SK-N-SH treated with all-trans-retinoic acid at 6 μM for 48 hours (cell line): ENCODE measurements around the gene WDR18.

Experiments used
- ATAC-seq: fragments of 200-7000 bp; cut with Tn5 transposase; 3 replicates; pipeline ENCODE4 v1.9.1; 2020; ENCODE audit warnings: mild to moderate bottlenecking, moderate library complexity
- BACH2 ChIP-seq: fragments of 250-450 bp; sonication (Bioruptor Pico); IDR thresholded peaks from 2 replicates; pipeline ENCODE4 v1.9.0; 2021; ENCODE audit warnings: mild to moderate bottlenecking, borderline replicate concordance
- CSDC2 ChIP-seq: fragments of 250-450 bp; sonication (Bioruptor Pico); IDR thresholded peaks from 2 replicates; pipeline ENCODE4 v1.5.0; 2020; ENCODE audit warnings: mild to moderate bottlenecking, moderate library complexity
- ESRRG ChIP-seq: fragments of 250-450 bp; sonication (Bioruptor Pico); IDR thresholded peaks from 2 replicates; pipeline ENCODE4 v1.6.1; 2021; ENCODE audit warnings: mild to moderate bottlenecking
- GLIS3 ChIP-seq: fragments of 250-450 bp; sonication (Bioruptor Pico); IDR thresholded peaks from 2 replicates; pipeline ENCODE4 v1.5.0; 2020; ENCODE audit warnings: mild to moderate bottlenecking, moderate library complexity
- ISL1 ChIP-seq: fragments of 250-450 bp; sonication (Bioruptor Pico); IDR thresholded peaks from 2 replicates; pipeline ENCODE4 v2.1.2; 2022; ENCODE audit warnings: mild to moderate bottlenecking, moderate library complexity
- OSR1 ChIP-seq: fragments of 250-450 bp; sonication (Bioruptor Pico); IDR thresholded peaks from 2 replicates; pipeline ENCODE4 v1.8.0; 2022; ENCODE audit warnings: moderate library complexity, mild to moderate bottlenecking, inconsistent platforms
- PPARA ChIP-seq: fragments of 250-450 bp; sonication (Bioruptor Pico); IDR thresholded peaks from 2 replicates; pipeline ENCODE4 v1.5.0; 2020; ENCODE audit warnings: mild to moderate bottlenecking, borderline replicate concordance
- RARB ChIP-seq: fragments of 250-450 bp; sonication (Bioruptor Pico); IDR thresholded peaks from 2 replicates; pipeline ENCODE4 v1.8.0; 2021; ENCODE audit warnings: mild to moderate bottlenecking, moderate library complexity
- SNAI2 ChIP-seq: fragments of 250-450 bp; sonication (Bioruptor Pico); IDR thresholded peaks from 2 replicates; pipeline ENCODE4 v1.5.0; 2020; ENCODE audit warnings: mild to moderate bottlenecking, moderate library complexity
- TOX ChIP-seq: fragments of 250-450 bp; sonication (Bioruptor Pico); IDR thresholded peaks from 2 replicates; pipeline ENCODE4 v1.8.0; 2021; ENCODE audit warnings: mild to moderate bottlenecking, moderate library complexity, borderline replicate concordance
- ZFP3 ChIP-seq: fragments of 250-450 bp; sonication (Bioruptor Pico); IDR thresholded peaks from 2 replicates; pipeline ENCODE4 v1.5.0; 2020; ENCODE audit warnings: mild to moderate bottlenecking, moderate library complexity
- ZFP30 ChIP-seq: fragments of 450-650 bp; formaldehyde crosslinking; IDR thresholded peaks from 2 replicates; pipeline ENCODE4 v1.5.0; 2022; ENCODE audit warnings: mild to moderate bottlenecking, moderate library complexity
- ZNF565 ChIP-seq: fragments of 450-650 bp; formaldehyde crosslinking; conservative IDR thresholded peaks from 2 replicates; pipeline ENCODE4 v1.5.0; 2020; ENCODE audit warnings: low read depth, mild to moderate bottlenecking, moderate library complexity
- ZNF70 ChIP-seq: fragments of 450-650 bp; formaldehyde crosslinking; IDR thresholded peaks from 2 replicates; pipeline ENCODE4 v1.5.0; 2020; ENCODE audit warnings: mild to moderate bottlenecking, moderate library complexity
- ZNF8 ChIP-seq: fragments of 450-650 bp; formaldehyde crosslinking; IDR thresholded peaks from 2 replicates; pipeline ENCODE4 v1.5.0; 2020; ENCODE audit warnings: mild to moderate bottlenecking, moderate library complexity
- TF ChIP-seq, protein P1 (sequence below): fragments of 250-450 bp; sonication (Bioruptor Pico); IDR thresholded peaks from 2 replicates; pipeline ENCODE4 v1.5.1; 2021; ENCODE audit warnings: mild to moderate bottlenecking, moderate library complexity
- TF ChIP-seq, protein P2 (sequence below): fragments of 250-450 bp; sonication (Bioruptor Pico); IDR thresholded peaks from 2 replicates; pipeline ENCODE4 v1.5.1; 2020; ENCODE audit warnings: low read depth, mild to moderate bottlenecking, moderate library complexity
- TF ChIP-seq, protein P3 (sequence below): fragments of 250-450 bp; sonication (Bioruptor Pico); IDR thresholded peaks from 2 replicates; pipeline ENCODE4 v1.8.0; 2021; ENCODE audit warnings: low read depth, mild to moderate bottlenecking, moderate library complexity, borderline replicate concordance
- TF ChIP-seq, protein P4 (sequence below): fragments of 250-450 bp; sonication (Bioruptor Pico); IDR thresholded peaks from 2 replicates; pipeline ENCODE4 v1.5.0; 2020; ENCODE audit warnings: mild to moderate bottlenecking, moderate library complexity

WDR18 gene

DNA sequence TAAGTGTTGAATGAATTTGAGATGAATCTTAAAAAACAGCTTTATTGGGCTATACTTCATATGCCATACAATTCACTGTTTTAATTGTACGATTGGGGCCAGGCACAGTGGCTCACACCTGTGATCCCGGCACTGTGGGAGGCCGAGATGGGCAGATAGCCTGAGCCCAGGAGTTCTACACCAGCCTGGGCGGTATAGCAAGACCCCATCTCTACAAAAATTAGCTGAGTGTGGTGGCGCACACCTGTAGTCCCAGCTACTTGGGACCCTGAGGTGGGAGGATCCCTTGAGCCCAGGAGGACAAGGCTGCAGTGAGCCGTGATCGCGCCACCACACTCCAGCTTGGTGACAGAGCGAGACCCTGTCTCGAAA lies 48.0 kb upstream of the WDR18 start (continued):
- no peak for TF ChIP-seq BACH2 (CRISPR knock-in tag)

DNA sequence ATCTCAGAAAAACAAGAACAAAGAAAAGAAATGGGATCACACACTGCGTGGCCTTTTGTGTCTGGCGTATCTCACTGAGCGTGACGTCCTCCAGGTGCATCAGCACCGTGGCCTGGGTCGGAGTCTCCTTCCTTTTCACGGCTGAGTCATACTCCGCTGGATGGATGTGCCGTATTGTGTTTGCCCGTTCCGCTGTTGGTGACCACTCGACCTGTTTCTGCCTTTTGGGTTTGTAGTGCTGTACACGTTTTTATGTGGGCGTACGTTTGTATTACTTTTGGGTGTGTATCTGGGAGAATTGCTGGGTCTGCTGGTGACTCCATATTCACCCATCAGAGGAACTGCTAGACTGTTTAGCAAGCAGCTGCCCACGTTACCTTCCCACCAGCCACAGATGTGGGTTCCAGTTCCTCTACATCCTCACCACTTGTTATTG lies 46.9 kb upstream of the WDR18 start:
- no peak for TF ChIP-seq ZNF8
- no peak for TF ChIP-seq RARB (CRISPR knock-in tag)
- TF ChIP-seq ZFP3 (CRISPR knock-in tag) = no peak
- TF ChIP-seq SNAI2 (CRISPR knock-in tag) = no peak
- TF ChIP-seq, protein P1, sequence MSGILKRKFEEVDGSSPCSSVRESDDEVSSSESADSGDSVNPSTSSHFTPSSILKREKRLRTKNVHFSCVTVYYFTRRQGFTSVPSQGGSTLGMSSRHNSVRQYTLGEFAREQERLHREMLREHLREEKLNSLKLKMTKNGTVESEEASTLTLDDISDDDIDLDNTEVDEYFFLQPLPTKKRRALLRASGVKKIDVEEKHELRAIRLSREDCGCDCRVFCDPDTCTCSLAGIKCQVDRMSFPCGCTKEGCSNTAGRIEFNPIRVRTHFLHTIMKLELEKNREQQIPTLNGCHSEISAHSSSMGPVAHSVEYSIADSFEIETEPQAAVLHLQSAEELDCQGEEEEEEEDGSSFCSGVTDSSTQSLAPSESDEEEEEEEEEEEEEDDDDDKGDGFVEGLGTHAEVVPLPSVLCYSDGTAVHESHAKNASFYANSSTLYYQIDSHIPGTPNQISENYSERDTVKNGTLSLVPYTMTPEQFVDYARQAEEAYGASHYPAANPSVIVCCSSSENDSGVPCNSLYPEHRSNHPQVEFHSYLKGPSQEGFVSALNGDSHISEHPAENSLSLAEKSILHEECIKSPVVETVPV = no peak
- TF ChIP-seq, protein P2, sequence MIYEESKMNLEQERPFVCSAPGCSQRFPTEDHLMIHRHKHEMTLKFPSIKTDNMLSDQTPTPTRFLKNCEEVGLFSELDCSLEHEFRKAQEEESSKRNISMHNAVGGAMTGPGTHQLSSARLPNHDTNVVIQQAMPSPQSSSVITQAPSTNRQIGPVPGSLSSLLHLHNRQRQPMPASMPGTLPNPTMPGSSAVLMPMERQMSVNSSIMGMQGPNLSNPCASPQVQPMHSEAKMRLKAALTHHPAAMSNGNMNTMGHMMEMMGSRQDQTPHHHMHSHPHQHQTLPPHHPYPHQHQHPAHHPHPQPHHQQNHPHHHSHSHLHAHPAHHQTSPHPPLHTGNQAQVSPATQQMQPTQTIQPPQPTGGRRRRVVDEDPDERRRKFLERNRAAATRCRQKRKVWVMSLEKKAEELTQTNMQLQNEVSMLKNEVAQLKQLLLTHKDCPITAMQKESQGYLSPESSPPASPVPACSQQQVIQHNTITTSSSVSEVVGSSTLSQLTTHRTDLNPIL (CRISPR knock-in tag) = no peak
- TF ChIP-seq TOX = no peak
- TF ChIP-seq, protein P3, sequence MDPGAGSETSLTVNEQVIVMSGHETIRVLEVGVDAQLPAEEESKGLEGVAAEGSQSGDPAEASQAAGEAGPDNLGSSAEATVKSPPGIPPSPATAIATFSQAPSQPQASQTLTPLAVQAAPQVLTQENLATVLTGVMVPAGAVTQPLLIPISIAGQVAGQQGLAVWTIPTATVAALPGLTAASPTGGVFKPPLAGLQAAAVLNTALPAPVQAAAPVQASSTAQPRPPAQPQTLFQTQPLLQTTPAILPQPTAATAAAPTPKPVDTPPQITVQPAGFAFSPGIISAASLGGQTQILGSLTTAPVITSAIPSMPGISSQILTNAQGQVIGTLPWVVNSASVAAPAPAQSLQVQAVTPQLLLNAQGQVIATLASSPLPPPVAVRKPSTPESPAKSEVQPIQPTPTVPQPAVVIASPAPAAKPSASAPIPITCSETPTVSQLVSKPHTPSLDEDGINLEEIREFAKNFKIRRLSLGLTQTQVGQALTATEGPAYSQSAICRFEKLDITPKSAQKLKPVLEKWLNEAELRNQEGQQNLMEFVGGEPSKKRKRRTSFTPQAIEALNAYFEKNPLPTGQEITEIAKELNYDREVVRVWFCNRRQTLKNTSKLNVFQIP (CRISPR knock-in tag) = no peak
- TF ChIP-seq OSR1 = no peak
- no peak for TF ChIP-seq PPARA (CRISPR knock-in tag)
- TF ChIP-seq, protein P4, sequence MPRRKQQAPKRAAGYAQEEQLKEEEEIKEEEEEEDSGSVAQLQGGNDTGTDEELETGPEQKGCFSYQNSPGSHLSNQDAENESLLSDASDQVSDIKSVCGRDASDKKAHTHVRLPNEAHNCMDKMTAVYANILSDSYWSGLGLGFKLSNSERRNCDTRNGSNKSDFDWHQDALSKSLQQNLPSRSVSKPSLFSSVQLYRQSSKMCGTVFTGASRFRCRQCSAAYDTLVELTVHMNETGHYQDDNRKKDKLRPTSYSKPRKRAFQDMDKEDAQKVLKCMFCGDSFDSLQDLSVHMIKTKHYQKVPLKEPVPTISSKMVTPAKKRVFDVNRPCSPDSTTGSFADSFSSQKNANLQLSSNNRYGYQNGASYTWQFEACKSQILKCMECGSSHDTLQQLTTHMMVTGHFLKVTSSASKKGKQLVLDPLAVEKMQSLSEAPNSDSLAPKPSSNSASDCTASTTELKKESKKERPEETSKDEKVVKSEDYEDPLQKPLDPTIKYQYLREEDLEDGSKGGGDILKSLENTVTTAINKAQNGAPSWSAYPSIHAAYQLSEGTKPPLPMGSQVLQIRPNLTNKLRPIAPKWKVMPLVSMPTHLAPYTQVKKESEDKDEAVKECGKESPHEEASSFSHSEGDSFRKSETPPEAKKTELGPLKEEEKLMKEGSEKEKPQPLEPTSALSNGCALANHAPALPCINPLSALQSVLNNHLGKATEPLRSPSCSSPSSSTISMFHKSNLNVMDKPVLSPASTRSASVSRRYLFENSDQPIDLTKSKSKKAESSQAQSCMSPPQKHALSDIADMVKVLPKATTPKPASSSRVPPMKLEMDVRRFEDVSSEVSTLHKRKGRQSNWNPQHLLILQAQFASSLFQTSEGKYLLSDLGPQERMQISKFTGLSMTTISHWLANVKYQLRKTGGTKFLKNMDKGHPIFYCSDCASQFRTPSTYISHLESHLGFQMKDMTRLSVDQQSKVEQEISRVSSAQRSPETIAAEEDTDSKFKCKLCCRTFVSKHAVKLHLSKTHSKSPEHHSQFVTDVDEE (CRISPR knock-in tag) = no peak
- no peak for TF ChIP-seq ISL1 (CRISPR knock-in tag)
- TF ChIP-seq ZNF565 (CRISPR knock-in tag) = no peak
- no peak for ATAC-seq

DNA sequence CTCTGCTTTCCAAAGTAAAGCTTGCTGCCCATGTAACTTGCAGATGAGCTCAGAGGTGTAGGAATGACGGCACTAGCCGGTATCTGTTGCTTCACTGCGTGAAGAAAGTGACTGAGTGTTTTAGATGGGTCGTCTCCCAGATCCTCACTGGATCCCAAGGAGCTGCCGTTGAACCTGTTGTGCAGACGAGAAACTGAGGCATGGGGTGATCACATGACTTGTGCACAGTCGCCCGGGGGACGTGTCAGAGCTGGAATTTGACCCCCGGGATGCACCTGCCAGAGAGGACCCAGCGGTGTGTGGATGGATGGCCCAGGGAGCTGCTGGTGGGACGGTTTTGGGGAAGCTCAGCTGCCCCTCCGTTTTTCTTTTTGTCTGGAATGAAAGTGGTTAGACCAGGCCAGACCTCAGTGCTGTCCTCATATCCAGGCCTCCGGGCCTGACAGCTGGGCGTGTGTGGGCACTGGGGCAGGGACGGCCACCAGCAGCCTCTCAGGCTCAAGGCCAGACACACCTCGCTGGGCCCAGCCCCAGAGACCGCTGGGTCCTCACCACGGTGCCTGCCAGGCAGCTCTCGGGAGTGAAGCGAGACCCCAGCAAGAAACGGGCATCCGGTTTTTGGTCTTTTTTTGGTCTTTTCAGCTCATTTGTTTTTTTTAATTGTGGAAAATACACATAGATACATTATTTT lies 45.8 kb upstream of the WDR18 start:
- ATAC-seq = no peak
- no peak for TF ChIP-seq RARB (CRISPR knock-in tag)
- TF ChIP-seq GLIS3 (CRISPR knock-in tag) = no peak
- no peak for TF ChIP-seq ZNF70
- TF ChIP-seq, protein P2 (CRISPR knock-in tag) = no peak
- no peak for TF ChIP-seq ZFP30 (CRISPR knock-in tag)
- no peak for TF ChIP-seq OSR1
- TF ChIP-seq, protein P1 = no peak
- TF ChIP-seq CSDC2 (CRISPR knock-in tag) = no peak
- no peak for TF ChIP-seq PPARA (CRISPR knock-in tag)
- TF ChIP-seq ZFP3 (CRISPR knock-in tag) = no peak
- no peak for TF ChIP-seq ESRRG (CRISPR knock-in tag)
